ES-I3 (cell line): Measurements from ENCODE around the gene ESRRA.
"Not testable (repeated sequence)": the region's sequence is repeated elsewhere in the genome, so short reads cannot be mapped to it uniquely, and the experiment has no call there.

Experiments
- H3K36me3 ChIP-seq: 2 replicates; pipeline ENCODE4 v1.6.1; 2013; ENCODE audit warnings: mild to moderate bottlenecking, low read length, control low read depth, moderate library complexity; ENCODE audit not compliant: insufficient read depth
- H3K4me1 ChIP-seq: 2 replicates; pipeline ENCODE4 v1.6.1; 2013; ENCODE audit warnings: mild to moderate bottlenecking, control low read depth, low read length; ENCODE audit not compliant: insufficient read depth
- H3K9ac ChIP-seq: 2 replicates; pipeline ENCODE4 v1.6.1; 2013; ENCODE audit warnings: low read depth, mild to moderate bottlenecking, low read length, moderate library complexity
- H3K9me3 ChIP-seq: 2 replicates; pipeline ENCODE4 v1.6.1; 2013; ENCODE audit warnings: mild to moderate bottlenecking, low read length, moderate library complexity; ENCODE audit not compliant: control insufficient read depth, insufficient read depth

The ESRRA gene

GRCh38 chr11:64305691-64306562 is 603 bp downstream of the ESRRA start:
- Histone ChIP-seq H3K9ac (peak overlapping the region; percentile 68), H3K36me3 (no peaks in the 10 kb centered on the region), H3K9me3 (no peaks in the 10 kb centered on the region), H3K4me1 (peaks cover 5% of the 10 kb centered on the region; the same call in 1 of the 2 replicates)

GRCh38 chr11:64306563-64306875 is 1.2 kb downstream of the ESRRA start:
- H3K9me3 ChIP-seq = no peaks in the 10 kb centered on the region
- peak overlapping the region; percentile 68 for H3K9ac ChIP-seq
- H3K36me3 ChIP-seq = no peaks in the 10 kb centered on the region
- H3K4me1 ChIP-seq = peaks cover 5% of the 10 kb centered on the region; the same call in 1 of the 2 replicates

GRCh38 chr11:64306876-64307622 is 1.7 kb downstream of the ESRRA start:
- no peaks in the 10 kb centered on the region for H3K36me3 ChIP-seq

GRCh38 chr11:64307795-64308194 is 2.5 kb downstream of the ESRRA start:
- not testable (repeated sequence) for H3K9me3 ChIP-seq, H3K36me3 ChIP-seq, H3K9ac ChIP-seq, H3K4me1 ChIP-seq

More at GRCh38 chr11:64306876-64307622, 1.7 kb downstream of the ESRRA start:
- peak overlapping the region; percentile 68; the same call in 1 of the 2 replicates for H3K9ac ChIP-seq
- H3K9me3 ChIP-seq = no peaks in the 10 kb centered on the region
- H3K4me1 ChIP-seq = peaks cover 5% of the 10 kb centered on the region; the same call in 1 of the 2 replicates

- Histone ChIP-seq H3K9ac (no peak overlapping the region), H3K36me3 (no peaks in the 10 kb centered on the region), H3K4me1 (no peaks in the 10 kb centered on the region), H3K9me3 (no peaks in the 10 kb centered on the region)
Measured at GRCh38 chr11:64312947-64313346, 7.6 kb downstream of the ESRRA start.

- H3K9me3 ChIP-seq = no peaks in the 10 kb centered on the region
- H3K9ac ChIP-seq = no peak overlapping the region
Measured at GRCh38 chr11:64313491-64314145, 8.3 kb downstream of the ESRRA start.

GRCh38 chr11:64314146-64314804 is 9.0 kb downstream of the ESRRA start:
- no peaks in the 10 kb centered on the region for H3K4me1 ChIP-seq
- H3K36me3 ChIP-seq = no peaks in the 10 kb centered on the region
- H3K9me3 ChIP-seq = no peaks in the 10 kb centered on the region
- H3K9ac ChIP-seq = no peak overlapping the region

More at GRCh38 chr11:64313491-64314145, 8.3 kb downstream of the ESRRA start:
- Histone ChIP-seq H3K4me1 (no peaks in the 10 kb centered on the region), H3K36me3 (no peaks in the 10 kb centered on the region)

GRCh38 chr11:64314805-64315561 is 9.7 kb downstream of the ESRRA start:
- no peaks in the 10 kb centered on the region for H3K4me1 ChIP-seq
- H3K9ac ChIP-seq = no peak overlapping the region
- H3K36me3 ChIP-seq = no peaks in the 10 kb centered on the region
- no peaks in the 10 kb centered on the region for H3K9me3 ChIP-seq

- H3K9ac ChIP-seq, H3K4me1 ChIP-seq, H3K36me3 ChIP-seq, H3K9me3 ChIP-seq: not testable (repeated sequence)
Measured at GRCh38 chr11:64315667-64316526, 10.6 kb downstream of the ESRRA start.

- Histone ChIP-seq H3K36me3 (no peaks in the 10 kb centered on the region), H3K9ac (peak overlapping the region; percentile 81), H3K4me1 (no peaks in the 10 kb centered on the region)
Measured at GRCh38 chr11:64316672-64317324, 11.5 kb downstream of the ESRRA start.

GRCh38 chr11:64317325-64317960 is 12.1 kb downstream of the ESRRA start, which contains the start of gene TRMT112:
Gene TRMT112 (minus strand): TSS chr11:64317559. CDS start chr11:64317526, 33 bp downstream.
- Histone ChIP-seq H3K9me3 (no peaks in the 10 kb centered on the region), H3K9ac (peak within 1 kb of the TSS; percentile 81), H3K36me3 (peaks cover 4% of the 10 kb centered on the region; the same call in 1 of the 2 replicates), H3K4me1 (peaks cover 1% of the 10 kb centered on the region; the same call in 1 of the 2 replicates)

More at GRCh38 chr11:64316672-64317324, 11.5 kb downstream of the ESRRA start:
- no peaks in the 10 kb centered on the region for H3K9me3 ChIP-seq
